NCI-H2196 treated with DMSO at 0.1 percent for 48 hours (cell line): Measurements from ENCODE around the gene KCNH1.

ENCODE experiments used
- DNase-seq: peaks from one replicate; lab custom pipeline; 2025; ENCODE audit not compliant: unreplicated experiment; lab: John Stamatoyannopoulos, UW

Gene KCNH1

DNA sequence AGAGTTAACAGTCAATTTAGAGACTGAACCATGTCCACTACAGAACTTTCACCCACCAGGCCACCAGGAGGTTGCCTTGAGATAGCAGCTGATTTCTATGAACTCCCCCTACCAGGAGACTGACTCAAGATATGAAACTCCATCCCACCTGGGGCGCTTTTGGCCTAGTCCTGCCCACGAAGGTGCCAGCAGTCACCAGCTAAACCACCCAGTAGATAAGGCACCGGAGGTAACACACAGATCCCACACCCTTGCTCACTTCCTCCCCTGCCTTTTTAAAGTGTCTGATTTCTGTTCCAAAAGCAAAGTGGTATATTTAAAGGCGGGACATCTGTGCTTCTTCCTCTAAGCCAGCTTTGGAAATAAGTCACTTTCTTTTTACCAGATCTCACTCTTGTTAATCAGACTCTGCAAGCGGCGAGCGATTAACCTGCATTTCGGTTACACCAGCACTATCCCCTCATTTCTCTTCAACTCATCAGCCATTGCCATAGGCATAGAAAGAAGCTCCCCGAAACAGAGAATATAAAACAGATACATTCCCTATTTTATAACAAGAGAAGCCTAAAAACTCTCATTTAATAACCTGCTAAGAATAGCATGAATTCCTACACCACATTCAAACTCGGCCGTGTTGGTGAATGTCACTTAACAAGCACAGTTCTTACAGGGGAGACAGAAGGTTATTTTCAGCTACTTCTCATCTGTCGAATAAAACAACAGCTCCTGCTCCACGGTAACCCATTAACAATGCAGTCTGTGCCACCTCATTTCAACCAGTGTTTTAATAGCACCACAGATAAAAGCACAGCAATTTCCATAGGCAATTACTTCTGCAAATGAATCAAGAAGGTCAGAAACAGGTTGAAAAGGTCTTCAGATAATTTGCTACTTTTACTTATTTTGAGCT lies 318.1 kb downstream of the KCNH1 start:
- DNase-seq = no peak

DNA sequence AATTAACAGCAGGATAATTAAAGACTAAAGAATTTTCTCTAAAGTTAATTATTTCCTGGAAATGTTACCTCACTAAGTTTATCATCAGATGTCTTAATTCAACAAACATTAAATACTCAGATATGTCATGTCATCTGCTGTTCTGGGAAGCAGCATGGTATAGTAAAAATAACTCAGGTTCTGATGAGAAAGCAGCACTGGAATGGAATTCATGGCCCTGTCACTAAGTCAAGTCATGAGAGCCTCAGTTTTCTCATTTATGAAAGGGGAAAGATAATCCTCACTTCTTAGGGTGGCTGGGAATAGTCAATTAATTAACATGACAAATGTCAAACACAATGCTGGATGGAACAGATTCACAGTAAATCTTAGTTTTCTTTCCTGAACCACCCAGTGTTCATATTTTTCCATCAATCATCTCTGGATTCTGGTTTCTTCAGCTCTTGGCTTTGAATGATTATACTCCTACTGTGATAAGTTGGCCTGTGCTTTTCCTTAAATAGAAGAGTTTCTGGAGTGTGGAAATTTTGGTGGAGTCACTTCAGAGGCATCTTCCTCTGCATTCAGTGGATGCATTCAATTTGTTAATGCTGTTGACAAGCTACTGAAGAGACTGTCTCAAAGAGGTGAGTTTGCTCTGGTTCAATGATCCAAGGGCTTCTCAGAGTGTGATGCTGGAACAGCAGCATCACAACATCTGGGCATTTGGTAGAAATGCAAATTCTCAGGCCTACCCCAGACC lies 319.4 kb downstream of the KCNH1 start:
- DNase-seq = no peak

DNA sequence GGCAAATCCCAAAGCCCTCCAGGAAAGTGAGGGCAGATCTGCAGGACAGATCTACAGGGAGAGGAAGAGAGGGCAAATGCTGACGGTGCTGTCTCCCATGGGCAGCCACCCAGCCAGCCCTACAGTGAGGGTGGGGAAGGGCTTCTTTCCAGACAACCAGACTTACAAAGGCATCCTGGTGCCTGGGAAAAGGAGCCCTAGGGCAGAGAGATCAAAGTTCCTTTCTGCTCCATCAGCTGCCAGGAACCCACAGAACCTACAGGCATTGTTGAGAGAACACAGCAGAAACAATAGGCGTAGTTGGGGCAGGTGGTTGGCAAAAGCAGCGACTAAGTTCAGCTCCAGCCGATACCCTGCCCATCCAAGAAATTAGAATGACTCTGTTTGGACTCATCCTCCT lies 332.4 kb downstream of the KCNH1 start:
- no peak for DNase-seq

DNA sequence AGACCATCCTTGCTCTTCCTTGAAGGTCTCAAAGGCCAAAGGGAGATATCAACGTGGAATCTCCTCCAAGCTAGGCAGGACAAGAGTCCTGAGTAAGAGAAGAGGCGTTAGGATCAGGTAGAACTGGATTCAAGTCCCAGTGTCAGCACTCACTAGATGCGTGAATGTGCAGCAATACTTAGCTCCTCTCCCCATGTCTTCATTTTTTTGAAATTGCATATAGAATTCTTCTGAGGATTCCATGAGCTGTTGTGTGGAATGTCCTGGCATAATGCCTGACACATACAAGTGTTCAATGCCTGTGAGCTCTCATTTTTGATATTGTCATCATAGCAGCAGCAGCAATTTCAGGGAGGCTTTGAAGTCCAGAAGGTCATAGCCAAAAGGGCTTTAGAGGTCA lies 333.2 kb downstream of the KCNH1 start:
- no peak for DNase-seq

DNA sequence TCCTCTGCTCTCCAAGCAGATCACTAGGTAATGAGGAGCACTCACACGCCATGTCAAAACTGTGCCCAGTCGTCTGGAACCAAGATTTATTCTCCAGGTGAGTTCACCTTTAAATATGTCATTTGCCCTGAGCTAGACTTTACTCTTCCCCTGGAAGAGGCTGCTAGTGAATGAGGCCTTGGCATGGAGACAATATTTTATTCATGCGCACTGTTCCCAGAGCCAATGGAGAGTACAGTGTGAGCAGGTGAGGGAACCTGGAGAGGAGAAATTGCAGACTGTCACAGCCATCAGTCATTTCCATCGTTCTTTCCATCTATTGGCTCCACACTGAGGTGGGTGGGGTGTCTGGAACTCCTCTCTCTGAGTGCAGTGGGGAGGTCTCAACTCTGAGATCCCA lies 333.6 kb downstream of the KCNH1 start:
- DNase-seq = no peak

DNA sequence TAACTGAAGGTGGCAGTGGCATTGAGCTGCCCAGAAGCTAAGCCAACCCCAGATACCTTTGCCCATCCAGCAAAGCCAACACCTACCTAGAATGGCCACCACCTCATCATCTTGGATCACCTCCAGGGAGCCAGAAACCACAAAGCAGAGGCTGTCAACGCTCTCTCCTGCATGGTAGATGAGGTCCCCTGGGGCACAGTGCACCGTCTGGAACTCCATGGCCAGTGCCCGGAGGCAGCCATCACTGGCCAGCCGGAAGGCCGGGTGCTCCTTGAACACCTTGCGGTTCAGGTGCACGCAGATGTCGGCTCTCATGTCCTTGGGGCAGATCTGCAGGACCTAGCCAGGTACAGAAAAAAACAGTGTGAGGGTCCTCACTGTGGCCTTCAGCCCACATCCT lies 336.5 kb downstream of the KCNH1 start:
- no peak for DNase-seq

DNA sequence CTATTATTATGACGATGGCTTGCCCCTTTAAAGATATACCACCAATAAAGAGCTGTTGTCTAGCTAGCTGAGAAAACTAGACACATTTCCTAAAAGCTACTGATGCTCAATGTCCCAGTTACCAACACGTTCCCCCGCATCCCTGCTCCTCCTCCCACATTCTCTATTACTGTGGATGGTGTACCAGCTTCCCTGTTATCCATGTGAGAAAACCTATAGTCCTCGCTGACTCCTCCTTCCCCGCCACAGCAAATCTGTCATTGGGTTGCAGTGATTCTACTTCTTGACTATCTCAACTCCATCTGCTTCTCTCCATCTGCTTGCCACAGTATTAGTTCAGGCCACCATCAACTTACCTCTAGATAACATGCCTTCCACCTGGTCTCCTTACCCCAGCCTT lies 337.5 kb downstream of the KCNH1 start:
- DNase-seq = no peak

DNA sequence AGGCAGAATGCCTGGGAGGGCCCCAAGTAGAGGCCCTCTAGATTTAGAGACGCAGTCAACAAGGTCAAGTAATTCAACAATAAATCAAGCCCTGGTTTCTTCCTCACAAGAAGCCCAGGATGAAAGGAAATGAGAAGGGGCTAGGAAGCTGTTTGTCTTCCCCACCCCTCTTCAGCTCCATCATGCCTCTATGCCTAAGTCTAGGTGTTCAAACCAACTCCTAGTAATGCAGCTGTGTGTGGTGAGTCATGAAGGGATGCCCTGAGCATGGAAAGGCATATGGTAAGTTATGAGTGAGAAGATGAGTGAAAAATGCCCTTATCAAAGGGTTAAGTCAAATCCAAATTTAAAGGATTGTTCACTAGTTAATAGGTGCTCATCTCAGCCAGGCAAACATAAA lies 339.5 kb downstream of the KCNH1 start:
- no peak for DNase-seq

DNA sequence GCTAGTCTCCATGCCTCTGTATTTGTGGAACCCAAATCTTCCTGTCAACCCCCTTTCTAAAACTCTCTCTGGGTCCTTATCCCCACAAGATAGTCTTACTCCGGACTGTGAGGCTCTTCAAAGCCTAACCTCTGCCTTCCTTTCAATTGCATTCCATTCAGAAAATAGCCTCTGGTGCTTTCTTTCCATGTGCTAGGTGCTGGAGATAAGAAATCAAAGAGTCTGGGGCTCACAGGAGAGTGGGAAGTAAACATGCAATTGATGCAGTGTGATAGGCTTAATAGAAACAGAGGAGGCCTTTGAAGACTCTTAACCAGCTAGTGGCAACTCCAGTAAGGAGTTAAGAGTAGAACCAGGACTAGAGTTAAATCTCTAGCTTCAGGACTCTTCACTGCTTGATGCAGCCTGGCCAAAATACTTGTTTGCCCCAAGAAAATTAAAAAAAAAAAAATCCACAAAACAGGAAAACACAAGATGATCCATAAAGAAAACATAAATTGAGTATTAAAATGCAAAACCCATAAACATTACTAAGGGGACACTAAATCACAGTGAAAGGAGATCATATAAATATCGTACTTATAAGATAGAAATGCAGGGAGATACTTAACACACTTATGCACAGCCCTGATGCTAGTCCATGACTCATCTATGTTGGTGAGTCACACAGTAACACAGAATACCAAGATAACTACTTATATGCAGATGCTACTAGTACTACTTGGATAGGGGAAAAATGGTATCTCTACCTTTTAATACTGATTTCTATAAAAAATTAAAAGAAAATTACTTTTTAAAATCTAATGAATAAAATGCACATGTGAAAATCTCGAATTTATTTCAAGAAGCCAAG lies 341.5 kb downstream of the KCNH1 start:
- no peak for DNase-seq

DNA sequence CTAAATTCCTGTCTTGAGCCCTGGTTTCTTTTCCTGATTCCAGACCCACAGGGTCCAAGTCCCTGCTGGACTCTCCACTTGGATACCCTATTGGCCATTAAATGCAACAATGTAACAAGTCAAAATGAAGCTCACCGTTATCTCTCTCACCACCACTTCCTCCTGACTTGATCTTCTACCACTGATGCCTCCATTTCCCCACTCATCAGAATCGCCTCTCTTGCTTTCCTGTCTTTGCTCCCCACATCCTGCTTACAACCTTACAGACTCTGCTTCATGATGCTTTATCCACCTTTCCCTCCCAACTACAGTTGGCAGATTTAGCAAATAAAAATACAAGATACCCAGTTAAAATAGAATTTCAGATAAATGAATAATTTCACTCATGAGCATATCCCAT lies 343.8 kb downstream of the KCNH1 start:
- DNase-seq = no peak

DNA sequence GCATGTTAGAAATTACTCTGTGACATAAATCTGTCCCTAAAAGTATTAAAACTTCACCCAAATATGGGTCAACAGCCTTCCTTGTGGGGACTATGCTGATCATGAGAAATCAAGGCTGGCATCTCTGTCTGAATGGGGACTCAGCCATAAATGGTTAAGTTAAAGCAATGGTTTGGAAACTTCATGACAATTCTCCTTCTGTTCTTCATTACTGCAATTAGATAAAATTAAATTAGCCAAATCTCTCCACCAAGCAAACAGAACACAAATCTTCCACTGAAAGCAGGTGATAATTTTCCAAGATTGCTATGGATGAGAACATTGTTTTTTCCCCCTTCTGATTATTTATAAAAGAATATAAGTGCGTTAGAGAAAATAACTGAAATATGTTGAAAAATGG lies 346.1 kb downstream of the KCNH1 start:
- no peak for DNase-seq

DNA sequence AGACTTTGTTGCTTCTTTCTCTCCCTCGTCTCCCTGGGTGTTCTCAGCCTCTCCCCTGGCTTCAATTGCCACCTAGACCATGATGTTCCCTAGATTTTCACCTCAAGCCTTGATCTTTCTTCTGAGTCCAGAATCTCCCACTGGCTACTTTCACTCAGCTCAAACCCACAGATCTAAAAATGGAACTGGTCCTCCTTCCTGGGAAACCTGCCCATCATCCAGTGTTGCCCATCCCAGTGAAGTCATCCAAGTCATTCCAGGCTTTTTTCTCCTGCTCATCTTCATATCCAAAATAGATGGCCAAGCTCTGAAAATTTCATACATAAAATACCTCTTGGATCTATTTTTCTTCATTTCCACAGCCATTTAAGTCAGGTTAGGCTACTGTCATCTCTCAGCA lies 347.4 kb downstream of the KCNH1 start:
- no peak for DNase-seq

DNA sequence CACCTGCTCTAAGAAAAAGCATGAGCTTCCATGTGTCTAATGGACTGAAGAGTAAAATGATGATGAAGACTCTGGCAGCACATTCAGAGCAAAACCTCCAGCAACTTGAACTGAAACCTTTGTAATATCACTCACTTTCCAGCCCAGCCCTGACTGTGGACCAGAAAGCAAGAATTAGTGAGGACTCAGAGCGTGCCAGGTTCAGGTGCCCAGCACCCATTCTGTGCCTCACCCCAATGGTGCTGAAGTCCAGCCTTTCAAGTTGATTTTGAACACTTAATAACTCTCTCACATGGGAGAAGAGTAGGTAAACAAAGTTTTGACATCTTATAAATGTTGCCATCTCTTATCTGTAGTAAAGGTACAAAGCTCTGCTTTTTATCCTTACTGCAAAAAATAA lies 350.0 kb downstream of the KCNH1 start:
- no peak for DNase-seq

DNA sequence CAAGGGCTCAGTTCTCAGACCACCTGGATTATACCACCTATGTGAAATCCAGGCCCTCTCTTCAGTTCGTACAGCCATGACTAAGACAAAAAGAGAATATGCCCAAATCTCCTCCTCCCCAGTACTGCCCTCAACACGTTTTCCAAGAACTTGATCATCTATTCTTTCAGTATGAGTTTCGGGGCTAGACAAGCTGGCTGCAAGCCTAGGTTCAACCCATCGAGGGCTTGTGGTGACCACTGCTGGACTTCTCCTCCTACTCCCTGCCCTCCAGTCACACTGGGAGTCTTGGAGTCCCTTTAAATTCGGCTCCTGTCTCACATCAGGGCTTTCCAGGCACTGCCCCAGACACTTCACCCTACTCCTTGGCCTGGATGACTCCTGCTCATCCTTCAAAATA lies 352.3 kb downstream of the KCNH1 start:
- no peak for DNase-seq

DNA sequence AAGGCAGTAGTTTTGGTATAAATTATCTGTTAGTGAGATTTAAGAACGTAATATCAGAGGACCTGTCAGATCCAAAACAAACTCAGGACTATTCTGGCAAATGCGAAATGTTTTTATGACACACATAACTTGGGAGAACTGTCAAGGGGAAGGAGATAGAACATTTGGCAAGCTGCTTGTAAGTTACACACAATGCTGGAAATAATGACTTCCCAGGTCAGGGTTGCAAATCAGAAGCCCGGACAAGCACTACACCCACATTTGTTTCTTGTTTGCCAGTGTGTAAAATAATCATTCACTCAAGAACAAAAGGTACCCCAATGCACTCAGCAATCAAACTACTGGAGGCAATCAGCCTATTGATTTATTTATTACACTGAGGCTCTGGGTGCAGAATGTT lies 354.7 kb downstream of the KCNH1 start:
- no peak for DNase-seq

DNA sequence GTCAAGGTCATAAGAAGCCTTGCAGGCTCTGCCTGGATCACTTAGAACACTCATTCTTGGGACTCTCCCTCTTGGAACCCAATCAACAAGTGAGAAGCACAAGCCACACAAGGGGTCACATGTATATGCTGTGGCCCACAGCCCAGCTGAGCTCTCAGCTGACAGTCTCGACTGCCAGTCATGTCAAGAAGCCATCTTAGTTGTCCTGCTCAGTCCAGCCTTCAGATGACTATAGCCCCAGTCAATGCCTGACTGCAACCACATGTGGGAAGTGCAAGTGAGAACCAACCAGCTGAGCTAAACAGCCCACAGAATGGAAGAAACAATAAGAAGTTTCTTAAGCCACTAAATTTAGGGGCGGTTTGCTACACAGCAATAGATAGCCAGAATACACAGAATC lies 356.0 kb downstream of the KCNH1 start:
- DNase-seq = no peak

DNA sequence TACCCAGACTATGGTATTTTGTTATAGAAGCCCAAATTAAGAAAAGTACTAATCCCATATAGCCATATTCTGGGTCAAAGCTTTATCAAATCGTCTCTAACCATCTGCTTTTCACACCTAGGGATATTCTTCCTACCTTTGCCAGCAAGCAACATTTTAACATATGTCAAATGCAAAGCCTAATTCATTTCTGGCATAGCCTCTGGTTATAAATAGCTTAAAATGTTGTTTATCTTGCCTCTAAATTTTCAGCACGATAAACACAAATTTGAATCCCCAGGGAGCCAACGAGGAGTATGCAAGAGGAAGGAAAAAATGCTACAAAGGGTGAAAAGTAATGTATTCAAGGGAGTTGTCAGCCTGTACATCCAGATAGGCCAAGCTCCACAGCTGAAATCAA lies 357.2 kb downstream of the KCNH1 start:
- DNase-seq = no peak

DNA sequence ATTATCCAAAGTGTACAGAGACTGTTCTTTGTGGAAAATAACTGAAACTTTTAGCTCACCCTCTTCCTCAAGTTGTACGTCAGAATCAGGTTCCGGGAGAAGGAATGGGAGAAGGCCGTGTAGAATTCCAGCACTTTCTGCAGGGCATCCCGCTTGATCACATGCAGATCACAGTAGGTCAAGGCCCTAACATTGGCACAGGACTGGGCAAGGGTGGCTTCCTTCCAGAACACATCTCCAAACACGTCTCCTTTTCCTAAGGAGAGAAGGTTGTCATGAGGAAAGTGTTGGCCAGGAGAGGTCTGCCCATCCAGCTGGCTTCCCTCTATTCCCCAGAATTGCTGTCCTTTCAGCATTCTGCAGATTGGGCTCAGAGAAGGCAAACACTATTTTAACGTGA lies 358.7 kb downstream of the KCNH1 start:
- DNase-seq = no peak

DNA sequence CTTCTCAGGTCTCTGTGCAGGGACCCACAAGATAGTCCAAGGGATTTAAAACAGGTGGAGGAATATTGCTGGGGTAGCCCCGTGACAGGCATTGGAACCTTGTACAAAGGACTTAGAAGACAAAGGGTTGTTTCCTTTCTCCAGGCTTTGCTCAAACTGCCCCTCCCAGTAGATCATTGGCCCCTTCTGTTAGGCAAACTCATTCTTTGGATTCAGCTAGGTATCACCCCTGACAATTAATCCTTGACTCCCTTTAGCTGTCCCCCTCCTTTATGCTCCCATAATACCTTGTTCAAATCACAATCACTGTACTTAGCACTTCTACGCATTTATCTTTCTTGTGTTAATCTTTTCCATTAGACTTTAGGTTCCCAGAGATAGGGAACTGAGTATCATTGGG lies 360.5 kb downstream of the KCNH1 start:
- no peak for DNase-seq

DNA sequence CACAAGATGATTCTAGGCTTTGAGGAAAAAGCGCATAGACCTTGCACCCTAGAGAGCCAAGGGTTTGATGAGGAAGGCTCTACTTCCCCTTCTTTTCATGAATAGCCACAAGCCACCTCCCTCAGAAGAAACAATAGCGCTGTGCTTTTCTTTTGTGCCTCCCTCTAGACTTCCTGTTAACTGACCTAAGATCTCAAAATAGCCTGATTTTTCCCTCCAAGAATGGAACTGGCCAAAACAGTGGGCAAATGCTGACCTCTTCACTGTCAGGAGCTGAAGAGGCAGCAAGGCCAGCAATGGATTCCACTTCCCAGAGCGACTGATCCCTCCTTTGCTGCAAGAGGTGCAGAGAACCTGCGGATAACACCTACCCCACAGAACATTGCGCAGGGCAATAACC lies 362.8 kb downstream of the KCNH1 start:
- no peak for DNase-seq

DNA sequence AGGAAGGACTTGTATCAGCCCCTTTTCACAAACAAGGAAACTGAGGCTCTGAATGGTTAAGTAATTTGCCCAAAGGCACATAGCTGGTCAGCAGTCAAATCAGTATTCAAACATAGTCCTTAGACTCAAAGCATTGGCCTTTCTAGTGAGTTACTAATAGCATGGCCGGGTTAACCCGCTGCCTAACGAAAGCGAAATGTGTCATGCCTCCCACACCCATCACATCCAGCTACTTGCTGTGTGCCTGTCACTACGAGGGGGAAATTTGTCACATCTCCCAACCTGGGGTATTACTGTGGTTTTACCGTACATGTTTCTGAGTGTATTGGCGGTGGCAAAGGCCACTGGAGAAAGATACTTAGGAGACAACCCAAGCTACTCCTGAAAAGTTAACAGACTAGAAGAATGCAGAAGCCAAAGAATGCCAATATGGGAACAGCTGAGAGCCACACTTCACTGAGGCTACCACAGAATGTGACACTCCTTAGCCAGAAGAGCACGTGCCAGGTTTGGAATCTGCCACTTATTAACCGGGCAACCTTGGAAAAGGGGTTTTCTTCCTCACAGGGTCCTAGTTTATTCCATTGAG lies 363.5 kb downstream of the KCNH1 start:
- no peak for DNase-seq
